WTC11 (cell line): ENCODE results near the gene SAMD4A. TPM values are rescaled to one million over a fixed set of nuclear protein-coding genes. Genes with fewer than 3 reads are reported as not detected.

Experiments
- ATAC-seq: fragments of 200-7000 bp; cut with Tn5 transposase; 2 replicates; pipeline ENCODE4 v1.10.0; 2021; ENCODE audit warnings: mild to moderate bottlenecking, moderate library complexity
- CTCF ChIA-PET: fragments of 300-600 bp; sonication (Branson Sonifier 250); formaldehyde crosslinking; loops from one replicate; lab custom pipeline; 2021; ENCODE audit warnings: antibody characterized with exemption; lab: Charles Lee
- POLR2A ChIA-PET: fragments of 350-600 bp; sonication (Branson Sonifier 250); formaldehyde crosslinking; loops from one replicate; lab custom pipeline; 2021; ENCODE audit warnings: antibody characterized with exemption; lab: Charles Lee
- DNase-seq: peaks from one replicate; pipeline ENCODE4 v3.0.0; 2021; ENCODE audit warnings: low spot score
- H3K27ac Mint-ChIP-seq: 2 replicates; pipeline ENCODE4 v1.8.0; 2021; ENCODE audit warnings: mixed read lengths
- H3K27me3 Mint-ChIP-seq: 2 replicates; pipeline ENCODE4 v1.8.0; 2021; ENCODE audit warnings: low read depth, mild to moderate bottlenecking, moderate library complexity, mixed read lengths
- H3K36me3 Mint-ChIP-seq: 2 replicates; pipeline ENCODE4 v1.8.0; 2021; ENCODE audit warnings: mixed read lengths
- H3K4me1 Mint-ChIP-seq: 2 replicates; pipeline ENCODE4 v1.8.0; 2022; ENCODE audit warnings: mixed read lengths
- H3K4me3 Mint-ChIP-seq: 2 replicates; pipeline ENCODE4 v1.8.0; 2021; ENCODE audit warnings: mild to moderate bottlenecking, moderate library complexity, mixed read lengths
- H3K9me3 Mint-ChIP-seq: 2 replicates; pipeline ENCODE4 v1.8.0; 2021; ENCODE audit warnings: mixed read lengths
- ATF3 ChIP-seq: sonication (generic); formaldehyde crosslinking; conservative IDR thresholded peaks from 2 replicates; pipeline ENCODE4 v1.8.1; 2022; ENCODE audit warnings: mild to moderate bottlenecking, missing genetic modification reagents
- ATF6 ChIP-seq: sonication (generic); formaldehyde crosslinking; IDR thresholded peaks from 2 replicates; pipeline ENCODE4 v1.8.1; 2023; ENCODE audit warnings: mild to moderate bottlenecking, missing genetic modification reagents
- E2F1 ChIP-seq: sonication (generic); formaldehyde crosslinking; IDR thresholded peaks from 2 replicates; pipeline ENCODE4 v1.8.0; 2022; ENCODE audit warnings: mild to moderate bottlenecking, missing genetic modification reagents
- ELF4 ChIP-seq: sonication (generic); formaldehyde crosslinking; IDR thresholded peaks from 2 replicates; pipeline ENCODE4 v1.8.1; 2022; ENCODE audit warnings: low read depth, mild to moderate bottlenecking, moderate library complexity, missing genetic modification reagents
- ERG ChIP-seq: fragments of 250-450 bp; sonication (Bioruptor Pico); IDR thresholded peaks from 2 replicates; pipeline ENCODE4 v1.8.0; 2021; ENCODE audit warnings: mild to moderate bottlenecking
- ESRRA ChIP-seq: sonication (generic); formaldehyde crosslinking; IDR thresholded peaks from 2 replicates; pipeline ENCODE4 v1.8.1; 2022; ENCODE audit warnings: mild to moderate bottlenecking, missing genetic modification reagents, borderline replicate concordance
- FOXJ3 ChIP-seq: sonication (generic); formaldehyde crosslinking; IDR thresholded peaks from 2 replicates; pipeline ENCODE4 v1.9.0; 2021; ENCODE audit warnings: missing genetic modification reagents, mild to moderate bottlenecking, borderline replicate concordance
- IRF1 ChIP-seq: sonication (generic); formaldehyde crosslinking; IDR thresholded peaks from 2 replicates; pipeline ENCODE4 v1.8.0; 2023; ENCODE audit warnings: missing genetic modification reagents
- KAT7 ChIP-seq: sonication (generic); formaldehyde crosslinking; IDR thresholded peaks from 2 replicates; pipeline ENCODE4 v1.8.1; 2023; ENCODE audit warnings: missing genetic modification reagents, mild to moderate bottlenecking, borderline replicate concordance
- NR1H2 ChIP-seq: sonication (generic); formaldehyde crosslinking; IDR thresholded peaks from 2 replicates; pipeline ENCODE4 v1.9.0; 2021; ENCODE audit warnings: mild to moderate bottlenecking, moderate library complexity, missing genetic modification reagents
- OVOL2 ChIP-seq: fragments of 250-450 bp; sonication (Bioruptor Pico); IDR thresholded peaks from 2 replicates; pipeline ENCODE4 v1.9.0; 2021; ENCODE audit warnings: mild to moderate bottlenecking, borderline replicate concordance
- PRDM15 ChIP-seq: sonication (generic); formaldehyde crosslinking; IDR thresholded peaks from 2 replicates; pipeline ENCODE4 v1.8.0; 2022; ENCODE audit warnings: missing genetic modification reagents
- SP1 ChIP-seq: sonication (generic); formaldehyde crosslinking; conservative IDR thresholded peaks from 2 replicates; pipeline ENCODE4 v1.8.1; 2022; ENCODE audit warnings: missing genetic modification reagents
- ZBTB21 ChIP-seq: sonication (generic); formaldehyde crosslinking; IDR thresholded peaks from 2 replicates; pipeline ENCODE4 v1.8.1; 2023; ENCODE audit warnings: mild to moderate bottlenecking, missing genetic modification reagents, borderline replicate concordance
- ZBTB43 ChIP-seq: sonication (generic); formaldehyde crosslinking; IDR thresholded peaks from 2 replicates; pipeline ENCODE4 v1.8.1; 2023; ENCODE audit warnings: mild to moderate bottlenecking, missing genetic modification reagents
- ZMAT4 ChIP-seq: fragments of 250-450 bp; sonication (Bioruptor Pico); IDR thresholded peaks from 2 replicates; pipeline ENCODE4 v1.9.0; 2021; ENCODE audit warnings: mild to moderate bottlenecking
- ZNF396 ChIP-seq: fragments of 250-450 bp; sonication (Bioruptor Pico); IDR thresholded peaks from 2 replicates; pipeline ENCODE4 v1.8.0; 2021; ENCODE audit warnings: mild to moderate bottlenecking, moderate library complexity, borderline replicate concordance
- total RNA-seq: library from RNA; stranded (reverse); gene quantifications from 3 replicates; pipeline ENCODE4 v1.2.3, GENCODE V29; 2021

The SAMD4A gene
- total RNA-seq, 1 experiment from 2014 or later: 6.0 TPM

GRCh38 chr14:54785136-54785777 lies 218.3 kb downstream of the SAMD4A start (continued):
- no peak for TF ChIP-seq PRDM15 (CRISPR knock-in tag)
- TF ChIP-seq, all 79 proteins: peak for 0

- DNase-seq: no peak
- ChIA-PET CTCF (interaction anchor here (1.6 to 5.4 kb wide), 3 partner anchors 12 to 19 kb away, joined by 3 to 51 read pairs (median 10); no protein-coding TSS in a partner anchor), POLR2A (no interaction called here)
- no peak overlapping the region; the same call in 1 of the 2 replicates for H3K27ac Mint-ChIP-seq
- no peaks in the 10 kb centered on the region for H3K27me3 Mint-ChIP-seq
- H3K4me3 Mint-ChIP-seq: no peak overlapping the region
- no peaks in the 10 kb centered on the region for H3K9me3 Mint-ChIP-seq
- H3K4me1 Mint-ChIP-seq: peaks cover 11% of the 10 kb centered on the region
- TF ChIP-seq E2F1 (no peak), SP1 (no peak), FOXJ3 (CRISPR knock-in tag) (no peak), ATF6 (CRISPR knock-in tag) (no peak), ZBTB43 (CRISPR knock-in tag) (no peak), ELF4 (CRISPR knock-in tag) (no peak), NR1H2 (no peak), IRF1 (CRISPR knock-in tag) (no peak), OVOL2 (CRISPR knock-in tag) (no peak)
- TF ChIP-seq, all 79 proteins: peak for 0
- H3K36me3 Mint-ChIP-seq: no peaks in the 10 kb centered on the region
- no peak for ATAC-seq
Measured at GRCh38 chr14:54785778-54786770, 219.1 kb downstream of the SAMD4A start.

- Mint-ChIP-seq H3K36me3 (no peaks in the 10 kb centered on the region), H3K27me3 (no peaks in the 10 kb centered on the region), H3K4me3 (no peak overlapping the region), H3K9me3 (no peaks in the 10 kb centered on the region), H3K27ac (no peak overlapping the region), H3K4me1 (peaks cover 11% of the 10 kb centered on the region)
- ChIA-PET CTCF (interaction anchor here (1.6 to 3.0 kb wide), 2 partner anchors 13 to 14 kb away, joined by 3 to 10 read pairs; no protein-coding TSS in a partner anchor), POLR2A (no interaction called here)
- no peak for DNase-seq
- ATAC-seq: no peak
- TF ChIP-seq KAT7 (CRISPR knock-in tag) (no peak), E2F1 (no peak), ESRRA (CRISPR knock-in tag) (no peak), ZMAT4 (CRISPR knock-in tag) (no peak), ERG (CRISPR knock-in tag) (no peak), ZBTB21 (CRISPR knock-in tag) (no peak), ATF3 (no peak), ZNF396 (CRISPR knock-in tag) (no peak)
Measured at GRCh38 chr14:54786838-54787237, 219.9 kb downstream of the SAMD4A start.
